Measurements from ENCODE around the gene WNT9B.

- no peak for TF ChIP-seq CTCF (conservative IDR thresholded peaks at IDR 0.05; ENCODE audit: low read length)
- TF ChIP-seq EZH2phosphoT487 (IDR thresholded peaks at IDR 0.05; ENCODE audit: borderline replicate concordance) = no peak
Observed at GRCh38 chr17:46898860-46899259, 47.5 kb downstream of the WNT9B start.
